Measurements from ENCODE around the gene C10orf90.

GRCh38 chr10:126659750-126660149 lies 10.7 kb downstream of the C10orf90 start:
- TF ChIP-seq ZNF518A (tag by site-specific recombination; conservative IDR thresholded peaks at IDR 0.05; ENCODE audit: low read depth) (no peak), CTCF (tag by site-specific recombination; IDR thresholded peaks at IDR 0.05) (no peak), ZBTB10 (tag by site-specific recombination; IDR thresholded peaks at IDR 0.05) (no peak), ZNF629 (tag by site-specific recombination; IDR thresholded peaks at IDR 0.05) (no peak), ZNF202 (tag by site-specific recombination; IDR thresholded peaks at IDR 0.05; ENCODE audit: borderline replicate concordance) (no peak), TRIM28 (IDR thresholded peaks at IDR 0.05; ENCODE audit: borderline replicate concordance, low read length) (no peak)

All from HEK293 (cell line).